Measurements from ENCODE around the gene SLC22A23. TPM values are rescaled to one million over a fixed set of nuclear protein-coding genes. Genes with fewer than 3 reads are reported as not detected.

The SLC22A23 gene
- total RNA-seq, 2 experiments from 2014 or later: 13.4 to 13.6 TPM

- H3K4me3 Mint-ChIP-seq: no peak overlapping the region
- CTCF ChIA-PET: no interaction called here
Measured at GRCh38 chr6:3327403-3327802, 129.4 kb downstream of the SLC22A23 start.

GRCh38 chr6:3326981-3327380 is 129.9 kb downstream of the SLC22A23 start:
- intact Hi-C loops (cut with DNase I, micrococcal nuclease): no loop called here
- Mint-ChIP-seq H3K4me1 (ENCODE audit: low read depth) (no peaks in the 10 kb centered on the region), H3K9me3 (no peaks in the 10 kb centered on the region), H3K4me3 (no peak overlapping the region), H3K36me3 (ENCODE audit: low read depth) (no peaks in the 10 kb centered on the region), H3K27ac (no peak overlapping the region), H3K27me3 (no peaks in the 10 kb centered on the region)
- H3K27ac ChIP-seq (ENCODE audit: low read depth in 1 of 2, low read length in 2 of 2): no peak overlapping the region
- ATAC-seq (ENCODE audit: poor library complexity) (no peak), DNase-seq (no peak)
- ChIA-PET CTCF (interaction anchor here (0.5 kb wide), 1 partner anchor 9 kb away, joined by 3 read pairs; no protein-coding TSS in a partner anchor), POLR2A (no interaction called here)
- H3K27me3 ChIP-seq (ENCODE audit: control insufficient read depth in 1 of 2, insufficient read depth in 2 of 2, low read length in 2 of 2): no peaks in the 10 kb centered on the region
- no peaks in the 10 kb centered on the region for H3K4me1 ChIP-seq (ENCODE audit: insufficient read depth, low read length)
- no peaks in the 10 kb centered on the region for H3K36me3 ChIP-seq (ENCODE audit: insufficient read depth, low read length)
- H3K4me3 ChIP-seq (ENCODE audit: low read length): no peak overlapping the region
- H3K9me3 ChIP-seq (ENCODE audit: control insufficient read depth in 1 of 2, insufficient read depth in 1 of 2, low read length in 2 of 2): no peaks in the 10 kb centered on the region
- TF ChIP-seq CTCF (IDR thresholded peaks at IDR 0.05): no peak

More at GRCh38 chr6:3327403-3327802, 129.4 kb downstream of the SLC22A23 start:
- POLR2A ChIA-PET: no interaction called here
- Mint-ChIP-seq H3K4me1 (ENCODE audit: low read depth) (no peaks in the 10 kb centered on the region), H3K9me3 (no peaks in the 10 kb centered on the region), H3K27me3 (no peaks in the 10 kb centered on the region), H3K27ac (no peak overlapping the region), H3K36me3 (ENCODE audit: low read depth) (no peaks in the 10 kb centered on the region)
- H3K4me1 ChIP-seq (ENCODE audit: insufficient read depth, low read length): no peaks in the 10 kb centered on the region
- no peak for ATAC-seq (ENCODE audit: poor library complexity)
- no peak overlapping the region for H3K27ac ChIP-seq (ENCODE audit: low read depth in 1 of 2, low read length in 2 of 2)
- intact Hi-C loops (cut with DNase I, micrococcal nuclease): no loop called here
- no peaks in the 10 kb centered on the region for H3K36me3 ChIP-seq (ENCODE audit: insufficient read depth, low read length)
- no peak for DNase-seq
- no peak overlapping the region for H3K4me3 ChIP-seq (ENCODE audit: low read length)
- H3K27me3 ChIP-seq (ENCODE audit: control insufficient read depth in 1 of 2, insufficient read depth in 2 of 2, low read length in 2 of 2): no peaks in the 10 kb centered on the region
- no peaks in the 10 kb centered on the region for H3K9me3 ChIP-seq (ENCODE audit: control insufficient read depth in 1 of 2, insufficient read depth in 1 of 2, low read length in 2 of 2)
- TF ChIP-seq CTCF (IDR thresholded peaks at IDR 0.05): no peak

GRCh38 chr6:3326184-3326971 is 130.5 kb downstream of the SLC22A23 start:
- CTCF ChIA-PET: interaction anchor here (0.5 kb wide), 1 partner anchor 10 kb away, joined by 3 read pairs; no protein-coding TSS in a partner anchor
- Mint-ChIP-seq H3K4me3 (no peak overlapping the region), H3K27ac (no peak overlapping the region), H3K27me3 (no peaks in the 10 kb centered on the region), H3K36me3 (ENCODE audit: low read depth) (no peaks in the 10 kb centered on the region), H3K9me3 (no peaks in the 10 kb centered on the region), H3K4me1 (ENCODE audit: low read depth) (no peaks in the 10 kb centered on the region)
- H3K27me3 ChIP-seq (ENCODE audit: control insufficient read depth in 1 of 2, insufficient read depth in 2 of 2, low read length in 2 of 2): no peaks in the 10 kb centered on the region
- intact Hi-C loops (cut with DNase I, micrococcal nuclease): no loop called here
- H3K9me3 ChIP-seq (ENCODE audit: control insufficient read depth in 1 of 2, insufficient read depth in 1 of 2, low read length in 2 of 2): no peaks in the 10 kb centered on the region
- POLR2A ChIA-PET: no interaction called here
- DNase-seq: no peak
- H3K4me3 ChIP-seq (ENCODE audit: low read length): no peak overlapping the region
- no peak for ATAC-seq (ENCODE audit: poor library complexity)
- no peak overlapping the region for H3K27ac ChIP-seq (ENCODE audit: low read depth in 1 of 2, low read length in 2 of 2)
- TF ChIP-seq CTCF (IDR thresholded peaks at IDR 0.05): no peak
- no peaks in the 10 kb centered on the region for H3K36me3 ChIP-seq (ENCODE audit: insufficient read depth, low read length)
- no peaks in the 10 kb centered on the region for H3K4me1 ChIP-seq (ENCODE audit: insufficient read depth, low read length)
